PC-3 (cell line): ENCODE measurements around the gene FRMPD3. TPM values are rescaled to one million over a fixed set of nuclear protein-coding genes. Genes with fewer than 3 reads are reported as not detected.

Source experiments
- ATAC-seq: fragments of 200-7000 bp; cut with Tn5 transposase; 2 replicates; pipeline ENCODE4 v1.9.1; 2020; ENCODE audit warnings: mild to moderate bottlenecking, moderate library complexity
- BruUV-seq: library from RNA; stranded (reverse); fragments of 400-500 nt; replicated peaks from 2 replicates; lab custom pipeline; 2021; lab: Mats Ljungman, UMichigan
- CTCF ChIA-PET: fragments of 300-600 bp; sonication (Branson Sonifier 250); formaldehyde crosslinking; loops from one replicate; lab custom pipeline; 2022; ENCODE audit warnings: antibody characterized with exemption; lab: Charles Lee
- POLR2A ChIA-PET: fragments of 300-600 bp; sonication (Branson Sonifier 250); formaldehyde crosslinking; loops from one replicate; lab custom pipeline; 2022; ENCODE audit warnings: antibody characterized with exemption; ENCODE audit not compliant: unreplicated experiment; lab: Charles Lee
- DNase-seq: peaks from one replicate; pipeline ENCODE4 v3.0.0-alpha.2; 2015
- H2AFZ ChIP-seq: fragments of 300-600 bp; sonication (generic); 2 replicates; pipeline ENCODE4 v1.6.0; 2016; ENCODE audit warnings: antibody characterized with exemption, low read length
- H3F3A ChIP-seq: fragments of 300-600 bp; sonication (generic); one replicate; pipeline ENCODE4 v1.6.0; 2017; ENCODE audit warnings: antibody characterized with exemption, low read length, control low read depth, mild to moderate bottlenecking; ENCODE audit not compliant: unreplicated experiment
- H3K27ac ChIP-seq: fragments of 300-600 bp; sonication (generic); 2 replicates; pipeline ENCODE4 v1.5.1; 2016; ENCODE audit warnings: mild to moderate bottlenecking, low read length
- H3K27me3 ChIP-seq: fragments of 300-600 bp; sonication (generic); 2 replicates; pipeline ENCODE4 v1.6.1; 2016; ENCODE audit warnings: low read length, mixed read lengths
- H3K36me3 ChIP-seq: fragments of 300-600 bp; sonication (generic); 2 replicates; pipeline ENCODE4 v1.6.1; 2016; ENCODE audit warnings: low read depth, mixed run types, low read length, mixed read lengths
- H3K4me1 ChIP-seq: fragments of 300-600 bp; sonication (generic); 2 replicates; pipeline ENCODE4 v1.5.1; 2016; ENCODE audit warnings: low read length; ENCODE audit not compliant: insufficient read depth
- H3K4me2 ChIP-seq: fragments of 300-600 bp; sonication (generic); 2 replicates; pipeline ENCODE4 v1.6.0; 2016; ENCODE audit warnings: low read length
- H3K4me3 ChIP-seq: fragments of 300-600 bp; sonication (generic); 2 replicates; pipeline ENCODE4 v1.5.1; 2016; ENCODE audit warnings: mild to moderate bottlenecking, low read length, mixed read lengths
- H3K79me2 ChIP-seq: fragments of 300-600 bp; sonication (generic); 2 replicates; pipeline ENCODE4 v1.6.1; 2017; ENCODE audit warnings: low read length, mixed read lengths
- H3K9ac ChIP-seq: fragments of 300-600 bp; sonication (generic); 2 replicates; pipeline ENCODE4 v1.6.0; 2016; ENCODE audit warnings: mild to moderate bottlenecking, low read length
- H3K9me2 ChIP-seq: fragments of 300-600 bp; sonication (generic); replicated peaks from 2 replicates; pipeline ENCODE4 v1.6.1; 2016; ENCODE audit warnings: mixed run types, low read length, mixed read lengths
- H3K9me3 ChIP-seq: fragments of 300-600 bp; sonication (generic); 2 replicates; pipeline ENCODE4 v1.6.1; 2016; ENCODE audit warnings: low read length, mixed read lengths
- H4K20me1 ChIP-seq: fragments of 300-600 bp; sonication (generic); 2 replicates; pipeline ENCODE4 v1.6.1; 2016; ENCODE audit warnings: low read length, mixed read lengths
- CTCF ChIP-seq: fragments of 300-600 bp; sonication (generic); conservative IDR thresholded peaks from 2 replicates; pipeline ENCODE4 v1.5.1; 2017; ENCODE audit warnings: antibody characterized with exemption, low read depth, mild to moderate bottlenecking, low read length
- EZH2 ChIP-seq: fragments of 300-600 bp; sonication (generic); IDR thresholded peaks from one replicate; pipeline ENCODE4 v1.6.1; 2017; ENCODE audit warnings: antibody characterized with exemption, mild to moderate bottlenecking, low read length; ENCODE audit not compliant: unreplicated experiment
- EZH2phosphoT487 ChIP-seq: fragments of 300-600 bp; sonication (generic); IDR thresholded peaks from 2 replicates; pipeline ENCODE4 v1.6.1; 2018; ENCODE audit warnings: mild to moderate bottlenecking, antibody characterized with exemption, low read length, borderline replicate concordance
- intact Hi-C: fragments of 100-400 bp; cut with micrococcal nuclease; formaldehyde crosslinking; loops from 2 replicates; pipeline ENCODE4 v1.9.0; 2023
- total RNA-seq: library from RNA; depleted of rRNA; stranded (reverse); fragments of >200 nt; gene quantifications from 2 replicates; pipeline ENCODE4 v1.2.3, GENCODE V29; 2014

Gene FRMPD3
- total RNA-seq, 1 experiment from 2014 or later: 0.04 TPM

DNA sequence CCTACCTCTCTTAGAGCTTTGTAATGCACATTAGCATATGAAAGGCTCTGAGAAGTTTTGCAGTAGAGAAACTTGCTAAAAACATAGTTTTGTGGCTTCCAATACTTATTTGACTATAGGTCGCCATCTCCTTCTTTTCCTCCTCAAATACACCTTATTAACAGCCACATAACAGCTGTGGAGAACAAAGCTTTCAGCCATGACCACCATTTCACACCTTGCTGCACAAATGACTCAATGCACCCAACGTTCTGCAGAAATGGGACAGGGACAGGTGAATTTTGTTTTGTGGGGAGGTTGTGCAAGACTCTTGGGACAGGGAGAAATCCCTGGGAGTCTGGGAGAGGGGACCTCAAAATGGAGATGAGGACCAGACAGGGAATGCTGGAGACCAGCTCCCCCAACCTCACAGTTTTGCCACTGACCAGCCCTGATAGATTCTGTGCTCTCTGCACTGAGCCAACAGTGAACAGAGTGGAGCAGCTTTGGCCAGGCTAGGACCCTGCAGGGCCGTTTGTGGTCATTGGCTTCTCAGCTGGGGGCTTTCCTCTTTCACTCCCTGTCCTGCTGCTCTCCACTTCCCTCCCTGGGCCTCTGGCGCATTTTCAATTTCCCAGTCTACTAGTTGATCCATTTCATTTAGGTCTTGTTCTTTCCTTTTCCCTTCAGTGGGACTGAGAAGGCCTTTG is 16.6 kb downstream of the FRMPD3 start:
- no peak overlapping the region for H3K9ac ChIP-seq
- ATAC-seq: no peak
- intact Hi-C loops: no loop called here
- ChIA-PET POLR2A (no interaction called here), CTCF (interaction anchor here (0.5 kb wide), 1 partner anchor 597 kb away, joined by 3 read pairs; no protein-coding TSS in a partner anchor)
- no peaks in the 10 kb centered on the region for H3K9me2 ChIP-seq
- no peak overlapping the region for H2AFZ ChIP-seq
- no TSS peak for BruUV-seq
- no peaks in the 10 kb centered on the region for H3K9me3 ChIP-seq
- no peaks in the 10 kb centered on the region for H3K79me2 ChIP-seq
- no peak overlapping the region for H3K27ac ChIP-seq
- TF ChIP-seq CTCF (no peak), EZH2 (no peak), EZH2phosphoT487 (no peak)
- no peak overlapping the region for H3K4me2 ChIP-seq
- H3K27me3 ChIP-seq: no peaks in the 10 kb centered on the region
- H3K36me3 ChIP-seq: no peaks in the 10 kb centered on the region
- DNase-seq: no peak
- no peaks in the 10 kb centered on the region for H4K20me1 ChIP-seq
- no peaks in the 10 kb centered on the region for H3K4me1 ChIP-seq
- H3K4me3 ChIP-seq: no peak overlapping the region
- H3F3A ChIP-seq: no peaks in the 10 kb centered on the region

- POLR2A ChIA-PET: no interaction called here
- TF ChIP-seq CTCF (no peak), EZH2phosphoT487 (no peak), EZH2 (no peak)
- H4K20me1 ChIP-seq: no peaks in the 10 kb centered on the region
Observed at GRCh38 chrX:107467271-107467670, 17.8 kb downstream of the FRMPD3 start.

DNA sequence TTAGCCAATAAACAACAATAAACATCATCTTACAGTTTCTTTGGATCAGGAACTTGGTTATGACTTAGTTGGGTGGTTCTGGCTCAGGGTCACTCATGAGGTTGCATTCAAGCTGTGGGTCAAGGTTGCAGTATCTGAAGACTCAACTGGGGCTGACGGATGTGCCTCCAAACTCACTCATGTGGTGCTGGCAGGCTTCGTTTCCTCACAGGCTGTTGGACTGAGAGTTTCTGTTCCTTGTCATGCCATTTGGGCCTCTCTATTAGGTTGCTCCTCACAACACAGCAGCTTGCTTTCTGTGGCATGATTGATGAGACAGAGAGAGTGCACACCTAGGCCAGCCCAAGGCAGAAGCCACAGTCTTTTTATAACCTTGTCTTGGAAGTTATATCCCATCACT is 20.7 kb downstream of the FRMPD3 start:
- Histone ChIP-seq H3K27ac (no peak overlapping the region), H3F3A (no peaks in the 10 kb centered on the region), H3K4me2 (no peak overlapping the region), H3K9me2 (no peaks in the 10 kb centered on the region), H3K27me3 (no peaks in the 10 kb centered on the region), H3K36me3 (no peaks in the 10 kb centered on the region), H2AFZ (no peak overlapping the region), H4K20me1 (no peaks in the 10 kb centered on the region), H3K4me1 (no peaks in the 10 kb centered on the region), H3K9ac (no peak overlapping the region), H3K79me2 (no peaks in the 10 kb centered on the region), H3K9me3 (no peaks in the 10 kb centered on the region), H3K4me3 (no peak overlapping the region)
- ChIA-PET CTCF (interaction anchor here (0.5 kb wide), 1 partner anchor 696 kb away, joined by 3 read pairs; no protein-coding TSS in a partner anchor), POLR2A (no interaction called here)
- no peak for TF ChIP-seq EZH2phosphoT487
- TF ChIP-seq CTCF: no peak
- TF ChIP-seq EZH2: no peak
- no TSS peak for BruUV-seq
- ATAC-seq (no peak), DNase-seq (no peak)
- intact Hi-C loops: no loop called here

More at GRCh38 chrX:107467271-107467670, 17.8 kb downstream of the FRMPD3 start:
- H3K27ac ChIP-seq: no peak overlapping the region
- H3K9me2 ChIP-seq: no peaks in the 10 kb centered on the region
- H3F3A ChIP-seq: no peaks in the 10 kb centered on the region
- no peak overlapping the region for H3K9ac ChIP-seq
- no peaks in the 10 kb centered on the region for H3K79me2 ChIP-seq
- CTCF ChIA-PET: no interaction called here
- H3K9me3 ChIP-seq: no peaks in the 10 kb centered on the region
- no peak for DNase-seq
- no peak overlapping the region for H3K4me3 ChIP-seq
- H3K36me3 ChIP-seq: no peaks in the 10 kb centered on the region
- no peak overlapping the region for H2AFZ ChIP-seq
- intact Hi-C loops: no loop called here
- H3K27me3 ChIP-seq: no peaks in the 10 kb centered on the region
- BruUV-seq: no TSS peak
- no peak for ATAC-seq
- no peaks in the 10 kb centered on the region for H3K4me1 ChIP-seq
- no peak overlapping the region for H3K4me2 ChIP-seq
